Stimulated activated CD8-positive, alpha-beta memory T cell treated with anti-CD3 and anti-CD28 coated beads, Interleukin-4, amount 100 ng/mL, for 48 hours (primary cell): Measurements from ENCODE around the gene OTX2.

ENCODE experiments used
- DNase-seq: peaks from one replicate; pipeline ENCODE4 v3.0.0-alpha.2; 2020

The OTX2 gene

GRCh38 chr14:56794557-56795283, 15.6 kb downstream of the OTX2 start:
- no peak for DNase-seq

- DNase-seq = no peak
Observed at GRCh38 chr14:56794088-56794556, 16.2 kb downstream of the OTX2 start.

GRCh38 chr14:56789955-56790354, 20.3 kb downstream of the OTX2 start:
- no peak for DNase-seq

- DNase-seq = no peak
Observed at GRCh38 chr14:56787530-56787929, 22.7 kb downstream of the OTX2 start.

- no peak for DNase-seq
Observed at GRCh38 chr14:56782711-56783110, 27.6 kb downstream of the OTX2 start.

- DNase-seq = no peak
Observed at GRCh38 chr14:56774503-56774902, 35.8 kb downstream of the OTX2 start.

- no peak for DNase-seq
Observed at GRCh38 chr14:56770512-56770911, 39.8 kb downstream of the OTX2 start.

GRCh38 chr14:56760164-56760914, 49.9 kb downstream of the OTX2 start:
- no peak for DNase-seq

- DNase-seq = no peak
Observed at GRCh38 chr14:56759633-56760032, 50.6 kb downstream of the OTX2 start.

GRCh38 chr14:56759094-56759493, 51.2 kb downstream of the OTX2 start:
- DNase-seq = no peak

GRCh38 chr14:56754921-56755320, 55.4 kb downstream of the OTX2 start:
- no peak for DNase-seq

- DNase-seq = no peak
Observed at GRCh38 chr14:56753396-56753795, 56.9 kb downstream of the OTX2 start.

- no peak for DNase-seq
Observed at GRCh38 chr14:56752428-56752827, 57.9 kb downstream of the OTX2 start.

GRCh38 chr14:56751471-56751870, 58.8 kb downstream of the OTX2 start:
- DNase-seq = no peak
